ENCODE measurements around the gene CREBBP. TPM values are rescaled to one million over a fixed set of nuclear protein-coding genes. Genes with fewer than 3 reads are reported as not detected.
"Not testable (repeated sequence)": the region's sequence is repeated elsewhere in the genome, so short reads cannot be mapped to it uniquely, and the experiment has no call there.

Gene CREBBP
- total RNA-seq, 1 donor from 2014 or later: 31.4 TPM

DNA sequence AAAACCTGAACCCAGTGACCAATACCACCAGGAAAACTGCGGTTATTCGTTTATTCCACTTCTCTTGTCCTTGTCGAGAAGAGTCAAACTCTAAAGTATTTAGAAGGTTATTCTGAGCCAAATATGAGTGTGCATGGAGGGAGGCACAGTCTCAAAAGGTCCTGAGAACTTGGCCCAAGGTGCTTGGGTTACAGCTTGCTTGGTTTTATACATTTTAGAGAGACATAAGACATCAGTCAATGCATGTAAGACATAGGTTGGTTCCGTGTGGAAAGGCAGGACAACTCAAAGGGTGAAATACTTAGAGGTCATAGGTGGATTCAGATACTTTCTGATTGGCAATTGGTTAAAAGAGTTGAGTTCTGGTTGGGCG is 162.5 kb downstream of the CREBBP start:
- TF ChIP-seq, protein P1, sequence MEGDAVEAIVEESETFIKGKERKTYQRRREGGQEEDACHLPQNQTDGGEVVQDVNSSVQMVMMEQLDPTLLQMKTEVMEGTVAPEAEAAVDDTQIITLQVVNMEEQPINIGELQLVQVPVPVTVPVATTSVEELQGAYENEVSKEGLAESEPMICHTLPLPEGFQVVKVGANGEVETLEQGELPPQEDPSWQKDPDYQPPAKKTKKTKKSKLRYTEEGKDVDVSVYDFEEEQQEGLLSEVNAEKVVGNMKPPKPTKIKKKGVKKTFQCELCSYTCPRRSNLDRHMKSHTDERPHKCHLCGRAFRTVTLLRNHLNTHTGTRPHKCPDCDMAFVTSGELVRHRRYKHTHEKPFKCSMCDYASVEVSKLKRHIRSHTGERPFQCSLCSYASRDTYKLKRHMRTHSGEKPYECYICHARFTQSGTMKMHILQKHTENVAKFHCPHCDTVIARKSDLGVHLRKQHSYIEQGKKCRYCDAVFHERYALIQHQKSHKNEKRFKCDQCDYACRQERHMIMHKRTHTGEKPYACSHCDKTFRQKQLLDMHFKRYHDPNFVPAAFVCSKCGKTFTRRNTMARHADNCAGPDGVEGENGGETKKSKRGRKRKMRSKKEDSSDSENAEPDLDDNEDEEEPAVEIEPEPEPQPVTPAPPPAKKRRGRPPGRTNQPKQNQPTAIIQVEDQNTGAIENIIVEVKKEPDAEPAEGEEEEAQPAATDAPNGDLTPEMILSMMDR (IDR thresholded peaks at IDR 0.05; ENCODE audit: insufficient read depth, low read length, poor library complexity, severe bottlenecking): no peak
- Histone ChIP-seq H3K36me3 (ENCODE audit: control insufficient read depth, insufficient read depth, low read length) (no peaks in the 10 kb centered on the region), H3K4me3 (ENCODE audit: low read depth, low read length) (peak overlapping the region; percentile 85), H3K27me3 (ENCODE audit: control insufficient read depth, insufficient read depth, low read length) (no peaks in the 10 kb centered on the region)
- no peak for DNase-seq (ENCODE audit: low read depth)

DNA sequence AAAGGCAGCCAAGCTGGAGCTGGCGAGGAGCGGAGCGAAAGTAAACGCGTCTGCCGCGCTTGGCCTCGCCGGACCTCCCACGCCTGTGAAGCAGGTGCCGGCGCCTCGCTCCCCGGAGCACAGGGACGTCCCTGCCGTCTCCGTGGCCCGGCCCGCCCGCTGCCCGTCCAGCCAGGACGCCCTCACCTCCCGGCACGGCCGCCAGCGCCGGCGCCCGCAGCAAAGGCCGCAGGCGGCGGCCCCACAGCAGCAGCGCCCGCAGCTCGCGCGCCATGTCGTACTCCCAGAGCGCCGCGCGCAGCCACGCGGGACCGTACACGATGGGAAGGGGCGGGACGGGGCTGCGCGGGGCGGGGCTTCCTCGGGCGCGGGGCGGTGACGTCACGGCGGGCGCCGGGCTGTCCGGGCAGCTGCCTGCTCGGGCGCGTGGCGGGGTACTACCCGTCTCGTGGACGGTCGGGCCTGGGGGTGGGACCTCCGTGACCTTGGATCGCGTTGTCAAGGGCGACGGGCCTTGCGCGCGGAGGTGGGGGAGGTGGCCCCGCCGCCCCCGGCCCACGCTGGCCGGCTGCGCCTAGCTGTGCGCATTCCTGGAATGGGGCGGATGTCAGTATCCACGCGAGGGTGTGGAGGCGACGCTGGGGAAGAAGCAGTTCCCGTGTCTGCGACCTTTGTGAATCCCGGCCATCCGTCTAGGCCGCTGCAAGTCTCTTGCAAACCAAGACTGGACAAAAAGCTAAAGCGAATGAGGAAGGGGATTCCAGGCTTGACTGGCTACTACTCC is 163.1 kb downstream of the CREBBP start, which contains the start of gene TRAP1:
TSS of gene TRAP1 (minus strand) at position 290 of the 784 bp plus-strand sequence. CDS start at position 274, 16 bp downstream.
- peak within 1 kb of the TSS; percentile 85 for H3K4me3 ChIP-seq (ENCODE audit: low read depth, low read length)
- no peaks in the 10 kb centered on the region for H3K27me3 ChIP-seq (ENCODE audit: control insufficient read depth, insufficient read depth, low read length)
- TF ChIP-seq, protein P1 (IDR thresholded peaks at IDR 0.05; ENCODE audit: insufficient read depth, low read length, poor library complexity, severe bottlenecking): no peak
- peak; percentile 12 for DNase-seq (ENCODE audit: low read depth)
- no peaks in the 10 kb centered on the region for H3K36me3 ChIP-seq (ENCODE audit: control insufficient read depth, insufficient read depth, low read length)

DNA sequence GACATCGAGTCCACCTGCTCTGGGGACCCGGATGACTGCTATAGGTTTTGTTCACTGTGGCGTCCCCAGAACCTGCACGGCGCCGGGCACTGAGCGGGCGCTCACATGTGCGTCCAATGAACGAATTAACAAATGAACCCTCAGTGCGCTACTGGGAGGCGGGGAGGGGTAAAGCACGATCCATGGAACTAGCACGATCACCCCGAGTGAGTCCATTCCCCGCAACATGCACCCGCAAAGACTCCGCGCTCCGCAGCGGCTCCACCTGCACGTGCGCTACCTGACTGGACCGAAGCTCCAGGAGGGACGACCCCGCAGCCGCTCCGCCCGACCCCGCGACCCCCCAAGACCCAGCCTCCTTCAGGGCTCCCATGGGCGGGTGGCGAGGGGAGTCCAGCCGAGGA is 163.7 kb downstream of the CREBBP start:
- H3K36me3 ChIP-seq (ENCODE audit: control insufficient read depth, insufficient read depth, low read length): no peaks in the 10 kb centered on the region
- TF ChIP-seq, protein P1 (IDR thresholded peaks at IDR 0.05; ENCODE audit: insufficient read depth, low read length, poor library complexity, severe bottlenecking): no peak
- peak overlapping the region; percentile 85 for H3K4me3 ChIP-seq (ENCODE audit: low read depth, low read length)
- DNase-seq (ENCODE audit: low read depth): no peak
- H3K27me3 ChIP-seq (ENCODE audit: control insufficient read depth, insufficient read depth, low read length): no peaks in the 10 kb centered on the region

DNA sequence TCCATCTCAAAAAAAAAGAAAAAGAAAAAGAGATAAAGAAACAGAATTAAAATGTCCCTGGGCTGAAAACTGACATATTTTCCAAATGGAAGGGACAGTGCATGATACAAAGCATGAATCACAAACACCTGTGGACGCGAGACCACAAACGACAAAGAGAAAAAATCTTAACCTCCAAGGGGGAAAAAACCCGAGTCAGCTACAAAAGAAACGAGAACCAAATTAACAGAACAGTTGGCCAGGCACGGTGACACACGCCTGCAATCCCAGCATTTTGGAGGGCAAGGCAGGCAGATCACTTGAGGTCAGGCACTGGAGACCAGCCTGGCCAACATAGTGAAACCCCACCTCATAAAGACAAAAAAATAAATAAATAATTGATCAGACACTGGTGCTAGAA is 165.1 kb downstream of the CREBBP start:
- DNase-seq (ENCODE audit: low read depth): no peak

DNA sequence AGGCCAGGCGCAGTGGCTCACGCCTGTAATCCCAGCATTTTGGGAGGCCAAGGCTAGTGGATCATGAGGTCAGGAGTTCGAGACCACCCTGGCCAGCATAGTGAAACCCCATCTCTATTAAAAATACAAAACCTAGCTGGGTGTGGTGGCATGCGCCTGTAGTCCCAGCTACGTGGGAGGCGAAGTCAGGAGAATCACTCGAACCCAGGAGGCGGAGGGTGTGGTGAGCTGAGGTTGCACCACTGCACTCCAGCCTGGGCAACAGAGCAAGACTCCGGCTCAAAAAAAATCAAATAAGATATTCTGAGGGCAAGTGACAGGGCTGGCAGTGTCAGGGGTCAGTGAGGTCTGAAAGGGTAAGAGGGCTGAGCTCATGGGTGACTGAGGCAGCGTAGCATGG is 166.1 kb downstream of the CREBBP start:
- H3K4me3 ChIP-seq (ENCODE audit: low read depth, low read length); H3K36me3 ChIP-seq (ENCODE audit: control insufficient read depth, insufficient read depth, low read length); H3K27me3 ChIP-seq (ENCODE audit: control insufficient read depth, insufficient read depth, low read length); DNase-seq (ENCODE audit: low read depth): not testable (repeated sequence)

More for the DNA sequence above, 165.1 kb downstream of the CREBBP start:
- H3K4me3 ChIP-seq (ENCODE audit: low read depth, low read length): no peak overlapping the region
- H3K36me3 ChIP-seq (ENCODE audit: control insufficient read depth, insufficient read depth, low read length): no peaks in the 10 kb centered on the region
- no peaks in the 10 kb centered on the region for H3K27me3 ChIP-seq (ENCODE audit: control insufficient read depth, insufficient read depth, low read length)
- TF ChIP-seq, protein P1 (IDR thresholded peaks at IDR 0.05; ENCODE audit: insufficient read depth, low read length, poor library complexity, severe bottlenecking): no peak

DNA sequence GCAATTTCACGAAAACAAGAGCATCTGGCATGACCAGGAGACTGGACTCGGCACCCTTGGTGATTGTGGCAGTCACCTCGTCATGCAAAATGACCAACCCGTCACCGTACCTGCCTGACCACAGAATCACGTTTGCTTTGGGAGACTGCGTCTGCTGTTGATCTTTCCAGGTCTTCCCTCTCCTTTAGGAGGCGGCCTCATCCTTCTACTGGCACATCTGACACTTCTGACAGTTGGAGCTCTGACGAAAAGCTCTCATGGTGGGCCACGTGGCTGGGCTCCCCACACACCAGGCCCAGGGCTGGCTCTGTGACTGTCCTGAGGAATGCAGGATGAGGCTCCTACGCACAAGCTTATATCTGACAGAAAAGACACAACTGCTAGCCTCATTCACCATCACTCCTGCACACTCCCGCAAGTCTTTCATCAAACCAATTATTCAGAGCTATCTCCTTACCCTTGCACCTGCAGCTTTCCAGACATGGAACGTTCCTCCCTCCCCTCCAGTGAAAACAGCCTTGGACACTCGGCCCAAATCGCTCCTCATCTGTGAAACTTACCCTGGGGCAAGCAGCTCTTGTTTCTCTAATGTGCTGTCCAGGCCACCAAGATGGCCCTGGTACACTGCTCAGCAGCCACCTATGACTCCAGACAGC is 166.8 kb downstream of the CREBBP start:
- DNase-seq (ENCODE audit: low read depth): no peak
- no peaks in the 10 kb centered on the region for H3K36me3 ChIP-seq (ENCODE audit: control insufficient read depth, insufficient read depth, low read length)
- TF ChIP-seq, protein P1 (IDR thresholded peaks at IDR 0.05; ENCODE audit: insufficient read depth, low read length, poor library complexity, severe bottlenecking): no peak

More for the DNA sequence above, 166.8 kb downstream of the CREBBP start:
- no peak overlapping the region for H3K4me3 ChIP-seq (ENCODE audit: low read depth, low read length)
- H3K27me3 ChIP-seq (ENCODE audit: control insufficient read depth, insufficient read depth, low read length): no peaks in the 10 kb centered on the region
